Measurements from ENCODE around the gene ZBTB22.
"Not testable (repeated sequence)": the region's sequence is repeated elsewhere in the genome, so short reads cannot be mapped to it uniquely, and the experiment has no call there.

Gene ZBTB22

GRCh38 chr6:33278810-33279209 lies 38.7 kb downstream of the ZBTB22 start:
- DNase-seq = no peak

GRCh38 chr6:33278392-33278741 lies 39.2 kb downstream of the ZBTB22 start:
- no peak for DNase-seq

GRCh38 chr6:33277663-33278391 lies 39.7 kb downstream of the ZBTB22 start:
- DNase-seq = peak; percentile 36

DNA sequence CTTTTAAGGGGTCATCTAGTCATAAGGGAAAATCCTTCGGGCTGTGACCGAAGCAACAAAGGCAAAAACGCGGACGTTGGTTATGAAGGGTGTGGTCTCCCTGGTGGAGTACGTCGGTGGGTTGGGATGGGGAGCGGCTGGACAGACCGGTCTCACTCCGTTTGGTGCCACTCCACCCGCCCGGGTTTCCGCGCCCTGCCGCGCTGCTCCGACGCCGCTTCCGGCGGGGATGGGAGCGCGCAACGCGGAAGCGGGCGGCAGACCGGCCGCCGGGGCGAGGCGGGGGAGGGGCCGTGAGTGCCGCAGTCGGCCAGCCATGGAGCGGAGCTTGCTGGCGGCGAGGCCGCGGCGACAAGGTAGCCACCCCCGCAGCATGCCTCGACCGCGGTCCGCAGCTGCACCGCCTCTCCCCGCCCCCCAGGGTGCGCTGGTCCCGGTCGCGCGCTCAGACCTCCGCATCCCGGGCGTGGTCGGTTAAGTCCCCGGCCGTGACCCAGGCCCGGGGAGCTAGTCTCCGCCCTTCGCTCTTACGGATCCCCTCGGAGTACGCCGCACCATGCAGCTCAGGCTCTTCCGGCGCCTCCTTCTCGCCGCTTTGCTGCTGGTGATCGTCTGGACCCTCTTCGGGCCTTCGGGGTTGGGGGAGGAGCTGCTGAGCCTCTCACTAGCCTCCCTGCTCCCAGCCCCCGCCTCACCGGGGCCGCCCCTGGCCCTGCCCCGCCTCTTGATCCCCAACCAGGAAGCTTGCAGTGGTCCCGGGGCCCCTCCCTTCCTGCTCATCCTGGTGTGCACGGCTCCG lies 40.5 kb downstream of the ZBTB22 start, which contains the start of gene B3GALT4:
Gene B3GALT4, plus strand, starts transcription at position 260 of the 799 bp plus-strand sequence. Its CDS starts 297 bp downstream, at position 557.
- peak; percentile 81 for DNase-seq

DNA sequence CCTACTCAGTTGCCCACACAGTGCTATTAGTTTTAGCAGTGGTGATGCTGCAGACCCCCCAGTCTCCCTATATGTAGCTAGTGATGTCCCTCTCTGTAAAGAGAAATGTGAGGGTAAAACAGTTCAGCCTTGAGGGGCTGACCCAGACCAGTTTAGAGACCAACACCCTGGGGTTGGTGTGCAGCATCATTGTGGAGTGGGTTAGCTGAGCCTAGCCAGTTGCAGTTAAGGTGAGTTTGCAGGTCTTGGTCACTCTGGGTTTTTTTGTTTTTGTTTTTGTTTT lies 41.0 kb downstream of the ZBTB22 start:
- DNase-seq = no peak

GRCh38 chr6:33275795-33276580 lies 41.6 kb downstream of the ZBTB22 start:
- not testable (repeated sequence) for DNase-seq

- no peak for DNase-seq
Measured at GRCh38 chr6:33273924-33274902, 43.3 kb downstream of the ZBTB22 start.

DNA sequence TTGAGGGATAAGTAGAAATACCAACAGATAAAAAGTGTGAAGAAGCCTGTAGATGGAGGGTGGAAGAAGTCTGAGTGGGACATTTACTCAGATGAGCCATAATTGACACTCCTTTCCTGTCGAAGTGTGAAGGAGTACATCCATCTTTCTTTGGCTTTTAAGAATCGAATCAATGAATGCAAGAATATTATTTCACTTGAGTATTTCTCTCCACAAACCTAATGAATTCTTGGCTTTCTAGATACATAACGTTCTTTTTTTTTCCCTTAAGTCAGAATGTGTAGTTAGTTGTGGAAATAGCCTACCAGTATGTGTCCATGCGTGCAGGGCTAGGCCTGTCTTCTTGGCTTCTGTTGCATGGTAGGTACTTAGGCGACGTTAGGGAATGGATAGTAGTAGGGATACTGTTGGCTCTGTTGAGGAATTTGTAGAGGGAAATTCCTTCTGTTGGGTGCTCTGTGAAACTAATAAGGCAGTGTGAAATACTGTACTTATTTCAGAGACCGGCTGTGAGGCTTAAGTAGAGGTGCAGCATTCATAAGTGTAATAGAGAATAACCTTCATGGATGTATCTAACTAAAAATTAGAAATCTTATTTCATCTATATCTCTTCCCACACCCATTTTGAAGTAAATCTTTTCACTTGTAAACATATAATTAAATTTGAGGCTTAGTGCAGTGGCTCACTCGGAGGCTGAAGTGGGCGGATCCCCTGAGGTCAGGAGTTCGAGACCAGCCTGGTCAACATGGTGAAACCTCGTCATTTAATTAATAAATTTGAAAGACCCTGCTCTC lies 44.2 kb downstream of the ZBTB22 start:
- DNase-seq = no peak

DNA sequence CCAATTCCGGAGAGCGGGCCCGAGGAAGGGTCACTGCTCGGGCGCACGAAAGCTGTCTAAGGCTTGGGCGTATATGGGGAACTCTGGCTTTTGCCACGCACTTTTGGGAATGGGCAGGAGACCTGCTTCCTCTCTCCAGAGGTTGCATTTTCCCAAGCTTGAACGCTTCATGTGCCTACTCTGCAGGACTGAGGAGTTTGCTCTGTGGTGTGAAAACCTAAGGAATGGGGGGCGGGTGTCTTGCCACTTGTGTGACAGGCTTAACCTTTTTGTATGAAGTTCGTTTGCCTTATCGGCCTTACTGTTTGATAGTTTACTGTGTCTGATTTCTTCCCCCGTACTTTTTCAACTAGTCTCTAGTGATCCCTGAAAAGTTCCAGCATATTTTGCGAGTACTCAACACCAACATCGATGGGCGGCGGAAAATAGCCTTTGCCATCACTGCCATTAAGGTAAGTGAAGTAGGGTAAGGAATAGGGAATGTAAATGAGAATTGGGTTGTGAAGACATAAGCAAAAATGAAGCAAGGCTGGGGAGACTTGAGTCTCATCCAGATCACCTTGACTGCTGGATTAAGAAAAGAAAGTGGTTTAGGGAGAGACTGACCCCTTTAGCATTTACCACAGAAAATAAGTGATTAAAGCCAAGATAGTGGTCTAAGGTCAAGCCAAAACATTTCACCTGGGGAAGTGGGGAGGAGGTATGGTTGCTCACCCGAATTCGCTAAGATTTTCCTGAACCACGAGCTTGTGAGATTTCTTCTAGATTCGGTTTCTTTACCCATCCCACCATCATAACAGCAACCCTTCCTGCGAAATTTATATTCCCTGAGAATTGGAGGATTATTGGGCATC lies 45.0 kb downstream of the ZBTB22 start:
- DNase-seq = no peak

GRCh38 chr6:33271468-33272274 lies 45.9 kb downstream of the ZBTB22 start, which contains the start of the genes RPS18 and VPS52:
RPS18 (plus strand) TSS chr6:33272075; CDS start chr6:33272120, 45 bp downstream.
VPS52 (minus strand) TSS chr6:33271876; CDS start chr6:33271675, 201 bp downstream.
- peak; percentile 93 for DNase-seq

DNA sequence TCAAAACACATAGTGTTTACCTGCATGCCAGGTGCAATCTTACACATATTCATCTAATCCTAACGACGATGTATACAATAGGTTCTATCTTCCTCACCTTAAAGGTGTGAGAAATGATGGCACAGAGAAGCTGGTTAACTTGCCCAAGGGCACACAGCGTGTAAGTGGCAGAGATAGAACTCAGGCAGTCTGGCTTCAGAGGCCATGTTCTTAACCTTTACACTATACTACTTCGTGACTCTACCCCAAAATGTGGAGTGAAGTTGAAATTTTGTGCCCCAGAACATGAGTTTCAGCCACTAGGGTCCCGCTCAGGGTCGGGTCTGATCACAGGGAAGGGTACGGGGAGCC lies 46.5 kb downstream of the ZBTB22 start:
- DNase-seq = no peak

Measured in stimulated activated CD4-positive, alpha-beta T cell treated with anti-CD3 and anti-CD28 coated beads, Interleukin-1b, Interleukin-23, amount 100 ng/mL, for 48 hours (primary cell).